Esophagus muscularis mucosa (tissue), 4 donors: ENCODE measurements around the gene RANBP3.

ENCODE experiments used
- CTCF ChIP-seq, 3 experiments: fragments of 200-600 bp in 2 of 3; fragments of 450-650 bp in 1 of 3; sonication (generic) in 2 of 3; IDR thresholded peaks; one replicate each; pipeline ENCODE4 v1.5.1; 2017 to 2019; ENCODE audit warnings: antibody characterized with exemption in 3 of 3, mild to moderate bottlenecking in 2 of 3, moderate library complexity in 1 of 3
- EP300 ChIP-seq: sonication (generic); formaldehyde crosslinking; IDR thresholded peaks from one replicate; pipeline ENCODE4 v1.6.1; 2017; ENCODE audit warnings: antibody characterized with exemption
- POLR2A ChIP-seq: fragments of 450-650 bp; IDR thresholded peaks from one replicate; pipeline ENCODE4 v1.6.1; 2017; ENCODE audit warnings: antibody characterized with exemption, moderate library complexity, mild to moderate bottlenecking, low read depth

DNA sequence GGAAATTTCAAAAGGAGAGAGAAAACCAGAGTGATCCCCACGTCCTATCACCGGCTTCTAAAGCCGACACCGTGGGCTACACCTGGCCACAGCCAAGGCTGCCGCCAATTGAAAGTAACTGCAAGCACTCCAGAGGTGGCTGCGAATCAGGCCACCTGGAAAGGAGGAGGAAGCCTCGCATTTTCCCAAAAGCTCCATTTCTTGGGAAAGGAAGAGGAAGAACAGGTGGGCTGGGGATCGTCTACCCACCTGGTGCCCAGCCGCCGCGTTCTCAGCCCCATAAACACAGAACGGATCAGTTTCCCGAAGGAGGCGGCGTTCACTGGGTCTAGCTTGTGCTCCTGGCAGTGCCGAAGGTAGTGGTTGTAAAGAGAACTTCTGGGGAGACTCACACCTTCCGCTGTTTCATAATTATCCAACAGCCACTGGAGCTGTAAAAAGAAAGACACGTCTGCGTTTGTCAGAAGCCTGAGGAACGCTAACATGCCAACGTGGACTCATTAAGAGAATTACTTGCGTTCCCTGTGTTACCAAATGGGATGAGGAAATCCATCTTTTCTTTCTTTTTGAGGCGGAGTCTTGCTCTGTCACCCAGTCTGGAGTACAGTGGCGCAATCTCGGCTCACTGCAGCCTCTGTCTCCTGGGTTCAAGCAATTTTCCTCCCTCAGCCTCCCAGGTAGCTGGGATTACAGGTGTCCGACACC lies 38.1 kb upstream of the RANBP3 start:
- TF ChIP-seq EP300 (no peak), CTCF (IDR thresholded peaks at IDR 0.05) (no peak), POLR2A (no peak)
